H7 (cell line): Measurements from ENCODE around the gene ARHGEF16. TPM values are rescaled to one million over a fixed set of nuclear protein-coding genes. Genes with fewer than 3 reads are reported as not detected.

ENCODE experiments used
- DNase-seq: peaks from one replicate; pipeline ENCODE4 v3.0.0; 2012
- H3K27me3 ChIP-seq: 2 replicates; pipeline ENCODE4 v1.6.0; 2011; ENCODE audit warnings: mild to moderate bottlenecking, low read length; ENCODE audit not compliant: control insufficient read depth, insufficient read depth
- H3K36me3 ChIP-seq: replicated peaks from 2 replicates; pipeline ENCODE4 v1.5.1; 2011; ENCODE audit warnings: low read length; ENCODE audit not compliant: control insufficient read depth, insufficient read depth
- H3K4me3 ChIP-seq: 2 replicates; pipeline ENCODE4 v1.5.1; 2011; ENCODE audit warnings: low read depth, mild to moderate bottlenecking, control low read depth, low read length, moderate library complexity; ENCODE audit not compliant: insufficient read depth
- total RNA-seq: library from RNA; depleted of rRNA; stranded (reverse); fragments of >200 nt; shearing (Covaris generic); gene quantifications from 2 replicates; pipeline ENCODE4 v1.2.3, GENCODE V29; 2014; rRNA removed

The ARHGEF16 gene
- total RNA-seq, result 34.7 and 45.8 TPM in 2 replicates

GRCh38 chr1:3453891-3454810, at the start of gene ARHGEF16:
TSS of gene ARHGEF16 (plus strand) at chr1:3454665. CDS start at chr1:3463085, 8,420 bp downstream.
- peak; percentile 100 for DNase-seq
- H3K27me3 ChIP-seq, result no peaks in the 10 kb centered on the region
- H3K36me3 ChIP-seq, result no peaks in the 10 kb centered on the region
- peak within 1 kb of the TSS; percentile 72 for H3K4me3 ChIP-seq

- DNase-seq, result no peak
- Histone ChIP-seq H3K4me3 (no peak overlapping the region), H3K36me3 (no peaks in the 10 kb centered on the region), H3K27me3 (no peaks in the 10 kb centered on the region)
Measured at GRCh38 chr1:3404801-3405200, 49.7 kb upstream of the ARHGEF16 start.

GRCh38 chr1:3405491-3405890, 49.0 kb upstream of the ARHGEF16 start:
- H3K4me3 ChIP-seq, result no peak overlapping the region
- H3K27me3 ChIP-seq, result no peaks in the 10 kb centered on the region
- DNase-seq, result no peak
- no peaks in the 10 kb centered on the region for H3K36me3 ChIP-seq

- no peak overlapping the region for H3K4me3 ChIP-seq
- no peaks in the 10 kb centered on the region for H3K36me3 ChIP-seq
- no peak for DNase-seq
- H3K27me3 ChIP-seq, result no peaks in the 10 kb centered on the region
Measured at GRCh38 chr1:3405974-3406867, 48.2 kb upstream of the ARHGEF16 start.

GRCh38 chr1:3407021-3407420, 47.4 kb upstream of the ARHGEF16 start:
- Histone ChIP-seq H3K36me3 (no peaks in the 10 kb centered on the region), H3K4me3 (no peak overlapping the region), H3K27me3 (no peaks in the 10 kb centered on the region)
- no peak for DNase-seq

- Histone ChIP-seq H3K36me3 (no peaks in the 10 kb centered on the region), H3K27me3 (no peaks in the 10 kb centered on the region), H3K4me3 (no peak overlapping the region)
- no peak for DNase-seq
Measured at GRCh38 chr1:3408751-3409266, 45.7 kb upstream of the ARHGEF16 start.

- no peak for DNase-seq
- Histone ChIP-seq H3K27me3 (no peaks in the 10 kb centered on the region), H3K36me3 (no peaks in the 10 kb centered on the region), H3K4me3 (no peak overlapping the region)
Measured at GRCh38 chr1:3409366-3410141, 44.9 kb upstream of the ARHGEF16 start.

- Histone ChIP-seq H3K27me3 (no peaks in the 10 kb centered on the region), H3K4me3 (no peak overlapping the region), H3K36me3 (no peaks in the 10 kb centered on the region)
- DNase-seq, result peak; percentile 92
Measured at GRCh38 chr1:3410142-3410925, 44.1 kb upstream of the ARHGEF16 start.

- Histone ChIP-seq H3K36me3 (no peaks in the 10 kb centered on the region), H3K27me3 (no peaks in the 10 kb centered on the region), H3K4me3 (no peak overlapping the region)
- DNase-seq, result no peak
Measured at GRCh38 chr1:3411806-3412205, 42.7 kb upstream of the ARHGEF16 start.

- Histone ChIP-seq H3K36me3 (no peaks in the 10 kb centered on the region), H3K27me3 (no peaks in the 10 kb centered on the region), H3K4me3 (no peak overlapping the region)
- DNase-seq, result no peak
Measured at GRCh38 chr1:3412376-3412775, 42.1 kb upstream of the ARHGEF16 start.

- Histone ChIP-seq H3K36me3 (no peaks in the 10 kb centered on the region), H3K4me3 (no peak overlapping the region), H3K27me3 (no peaks in the 10 kb centered on the region)
- no peak for DNase-seq
Measured at GRCh38 chr1:3413975-3414710, 40.3 kb upstream of the ARHGEF16 start.

- no peak for DNase-seq
- Histone ChIP-seq H3K36me3 (no peaks in the 10 kb centered on the region), H3K27me3 (no peaks in the 10 kb centered on the region), H3K4me3 (no peak overlapping the region)
Measured at GRCh38 chr1:3415260-3416090, 39.0 kb upstream of the ARHGEF16 start.
